T1000 (cell line): ENCODE measurements around the gene WWC2.
"Not testable (repeated sequence)": the region's sequence is repeated elsewhere in the genome, so short reads cannot be mapped to it uniquely, and the experiment has no call there.

Experiments used
- DNase-seq: peaks from one replicate; lab custom pipeline; 2025; ENCODE audit warnings: mixed read lengths; lab: John Stamatoyannopoulos, UW

The WWC2 gene

DNA sequence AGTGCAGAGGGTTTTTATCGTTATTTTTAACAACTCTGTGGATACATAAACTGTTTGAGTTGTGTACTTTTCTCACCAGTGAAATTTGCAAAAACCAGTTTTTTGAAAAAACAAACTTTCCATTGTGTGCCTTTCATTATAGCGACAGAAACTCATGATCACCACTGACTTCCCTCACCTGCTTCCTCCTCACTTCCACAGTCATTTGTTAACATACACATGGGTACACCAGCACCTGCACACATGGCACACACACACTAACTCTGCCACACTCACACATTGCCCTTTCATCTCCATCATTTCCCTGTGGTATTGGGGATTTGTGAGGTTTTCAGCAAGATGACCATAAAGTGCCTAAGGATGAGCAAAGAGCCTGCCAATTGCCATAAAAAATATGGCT lies 200.4 kb downstream of the WWC2 start:
- no peak for DNase-seq

DNA sequence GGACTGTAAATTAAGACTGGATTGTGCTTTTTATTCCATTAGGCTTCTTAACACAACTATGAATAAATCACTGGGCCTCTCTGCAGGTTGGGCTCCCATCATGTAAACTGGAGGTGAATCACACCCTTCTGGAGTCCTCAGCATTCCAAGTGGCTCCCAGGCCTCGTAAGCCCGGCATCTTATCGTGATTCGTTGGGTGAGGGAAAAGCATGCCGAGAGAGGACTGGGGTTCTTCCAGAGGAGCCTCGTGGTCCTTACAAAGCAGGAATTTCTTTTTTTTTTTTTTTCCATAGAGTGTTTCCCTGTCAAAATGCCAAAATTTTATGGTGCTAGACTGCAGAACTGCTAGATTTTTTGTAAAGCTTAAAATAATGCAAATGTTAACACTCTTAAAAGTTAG lies 201.0 kb downstream of the WWC2 start:
- DNase-seq = no peak

DNA sequence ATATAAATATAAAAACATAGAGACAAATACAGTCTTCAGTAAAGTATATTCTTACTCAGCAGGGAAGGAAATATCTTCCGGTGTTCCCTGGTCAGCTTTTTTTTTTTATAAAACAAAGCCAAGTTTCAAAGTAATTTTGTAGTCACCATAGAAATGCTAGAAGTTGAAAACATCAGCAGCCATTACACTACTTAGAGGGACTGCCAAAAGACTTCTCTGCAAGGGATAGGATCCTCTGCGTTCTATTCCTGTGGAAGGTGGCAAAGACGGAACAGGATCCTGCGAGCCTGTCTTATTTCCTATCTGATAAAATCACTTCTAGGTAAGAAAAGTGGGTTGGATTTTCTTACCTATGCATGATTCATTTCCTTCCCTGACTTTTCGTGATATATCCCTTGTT lies 201.6 kb downstream of the WWC2 start:
- DNase-seq = no peak

DNA sequence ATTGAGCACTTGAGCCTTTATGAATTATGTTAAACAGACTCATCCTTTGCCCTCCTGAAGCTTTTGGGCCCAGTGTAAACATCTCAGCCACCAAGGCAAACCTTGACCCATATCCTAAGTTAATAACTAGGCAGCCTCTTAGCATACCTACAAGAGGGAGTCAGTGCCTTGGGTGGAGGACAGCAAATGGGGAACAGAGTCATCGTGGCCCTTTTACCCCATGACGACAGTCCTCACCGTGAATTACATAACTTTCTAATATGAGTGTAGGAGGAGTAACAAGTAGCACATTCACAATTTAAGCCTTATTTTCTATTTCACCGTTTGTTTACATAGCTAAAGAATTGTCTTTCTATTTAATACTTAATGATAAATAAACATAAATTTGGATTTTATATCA lies 204.2 kb downstream of the WWC2 start:
- no peak for DNase-seq

DNA sequence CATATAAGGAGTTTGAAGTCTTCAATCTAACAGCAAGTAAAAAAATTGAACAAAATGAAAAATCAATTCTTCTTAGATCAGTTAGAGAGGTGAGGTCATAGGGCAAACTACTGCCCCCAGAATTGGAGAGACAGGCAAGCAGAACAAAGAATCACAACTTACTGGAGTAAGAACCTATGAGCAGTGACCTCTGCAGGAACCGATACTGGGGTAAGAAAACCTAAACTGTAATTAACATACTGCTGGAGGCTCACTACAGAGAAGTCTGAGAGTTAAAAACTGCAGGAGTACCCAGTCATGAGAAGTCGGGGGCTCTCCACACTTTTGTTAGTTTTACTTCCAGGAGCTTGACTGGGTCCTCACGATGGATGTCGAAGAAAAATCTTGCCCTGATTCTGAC lies 205.0 kb downstream of the WWC2 start:
- DNase-seq = no peak

DNA sequence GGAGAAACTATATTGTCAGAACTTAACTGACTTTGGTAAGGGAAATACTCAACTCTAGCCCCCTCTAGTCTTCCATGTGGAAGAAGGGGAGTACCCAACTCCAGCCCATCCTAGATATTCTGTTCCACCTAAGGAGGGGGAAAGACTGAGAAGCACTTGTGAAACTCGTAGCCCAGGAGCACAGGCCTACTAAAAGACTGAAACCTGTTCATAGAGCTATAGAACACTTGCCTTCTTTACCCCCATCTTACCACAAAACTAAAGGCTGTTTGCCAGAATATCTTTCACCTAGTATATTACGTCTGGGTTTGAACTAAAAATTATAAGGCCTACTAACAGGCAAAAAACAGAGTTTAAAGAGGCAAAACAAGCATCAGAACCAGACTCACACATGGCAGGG lies 205.5 kb downstream of the WWC2 start:
- no peak for DNase-seq

DNA sequence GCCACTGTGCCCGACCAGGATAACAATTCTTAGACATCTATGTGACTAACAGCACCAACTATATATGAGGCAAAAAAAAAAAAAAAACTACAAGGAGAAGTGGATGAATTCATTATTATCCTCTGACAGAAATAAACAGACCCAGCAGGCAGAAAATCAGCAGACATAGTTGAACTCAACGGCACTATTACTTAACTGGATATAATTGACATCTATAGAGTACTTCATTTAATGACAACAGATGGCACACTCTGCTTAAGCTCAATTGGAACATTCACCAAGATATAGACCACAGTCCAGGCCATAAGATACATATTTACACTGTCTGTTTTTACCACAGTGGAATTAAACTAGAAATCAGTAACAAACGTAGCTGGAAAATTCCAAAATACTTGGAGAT lies 207.8 kb downstream of the WWC2 start:
- DNase-seq = no peak

DNA sequence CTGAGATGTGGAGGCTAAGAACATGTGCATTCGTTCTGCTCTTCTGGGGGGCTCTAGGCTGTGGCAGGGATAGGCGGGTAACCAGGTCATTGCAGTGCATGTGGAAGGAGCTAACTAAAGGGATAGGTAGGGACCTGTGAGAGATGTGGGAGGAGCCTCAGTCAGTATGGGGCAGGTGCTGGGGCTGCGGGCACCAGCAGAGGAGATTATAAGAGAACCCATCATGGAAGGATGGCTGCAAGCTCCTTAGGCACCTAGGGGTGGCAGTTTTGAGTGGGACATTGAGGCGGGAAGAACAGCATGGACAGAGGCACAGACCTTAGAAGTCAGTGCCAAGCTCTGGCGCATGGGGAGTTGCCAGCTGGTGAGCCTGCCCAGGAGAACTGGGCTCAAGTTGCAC lies 213.8 kb downstream of the WWC2 start:
- DNase-seq = no peak

DNA sequence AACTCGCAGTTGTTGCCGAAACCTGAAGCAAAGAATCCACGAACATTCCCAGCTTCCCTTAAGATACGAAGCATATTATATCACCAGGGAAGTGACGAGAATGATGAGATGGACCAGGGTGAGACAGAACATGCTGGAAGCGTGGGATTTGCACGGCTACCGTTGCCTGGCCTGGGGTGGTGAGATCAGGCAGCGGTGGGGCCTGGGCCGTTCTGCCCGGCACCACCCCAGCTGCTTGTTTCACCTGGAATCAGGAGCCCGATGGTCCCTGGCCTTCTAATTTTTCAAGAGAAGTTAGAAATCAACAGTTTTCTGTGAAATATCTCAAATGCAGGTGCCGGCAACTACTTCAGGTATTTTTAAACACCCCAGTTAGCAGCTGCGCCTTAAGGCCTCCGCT lies 215.3 kb downstream of the WWC2 start:
- DNase-seq = no peak

DNA sequence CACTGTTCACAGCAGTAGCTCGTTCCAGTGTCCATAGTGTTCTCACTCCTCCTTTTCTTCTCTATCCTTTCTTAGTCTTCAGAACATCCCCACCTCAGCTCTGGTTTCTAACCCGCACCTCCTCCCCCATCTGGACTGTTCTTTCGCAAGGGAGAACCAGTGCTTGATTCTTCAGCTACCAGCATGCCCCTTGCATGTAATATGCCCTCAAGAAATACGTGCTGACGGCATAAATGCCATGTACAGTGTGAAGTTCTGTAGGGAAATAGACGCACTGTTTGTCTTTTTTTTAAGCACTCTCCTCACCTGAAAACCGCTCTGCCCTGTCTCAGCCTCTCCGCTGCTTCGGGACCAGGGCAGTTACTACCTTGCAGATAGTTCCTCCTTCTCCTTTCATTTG lies 215.7 kb downstream of the WWC2 start:
- DNase-seq = no peak

DNA sequence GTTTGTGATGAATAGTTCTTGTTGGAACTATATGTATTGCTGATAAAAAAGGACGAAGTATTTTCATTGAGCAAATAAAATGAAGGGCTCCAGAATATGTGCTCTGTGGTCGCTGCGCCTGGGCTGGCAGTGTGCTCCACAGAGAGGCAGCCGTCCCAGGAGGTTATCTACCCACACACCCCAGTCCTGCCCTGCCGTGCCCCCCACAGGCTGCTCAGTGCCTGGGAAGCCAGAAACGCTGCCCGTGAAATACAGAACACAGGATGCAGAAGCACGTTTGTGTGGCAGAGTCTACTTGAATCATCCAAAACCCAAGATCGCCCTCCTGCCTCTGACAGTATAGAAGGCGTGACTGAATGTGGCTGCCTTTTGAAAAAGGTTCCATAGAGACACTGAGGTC lies 219.6 kb downstream of the WWC2 start:
- no peak for DNase-seq

DNA sequence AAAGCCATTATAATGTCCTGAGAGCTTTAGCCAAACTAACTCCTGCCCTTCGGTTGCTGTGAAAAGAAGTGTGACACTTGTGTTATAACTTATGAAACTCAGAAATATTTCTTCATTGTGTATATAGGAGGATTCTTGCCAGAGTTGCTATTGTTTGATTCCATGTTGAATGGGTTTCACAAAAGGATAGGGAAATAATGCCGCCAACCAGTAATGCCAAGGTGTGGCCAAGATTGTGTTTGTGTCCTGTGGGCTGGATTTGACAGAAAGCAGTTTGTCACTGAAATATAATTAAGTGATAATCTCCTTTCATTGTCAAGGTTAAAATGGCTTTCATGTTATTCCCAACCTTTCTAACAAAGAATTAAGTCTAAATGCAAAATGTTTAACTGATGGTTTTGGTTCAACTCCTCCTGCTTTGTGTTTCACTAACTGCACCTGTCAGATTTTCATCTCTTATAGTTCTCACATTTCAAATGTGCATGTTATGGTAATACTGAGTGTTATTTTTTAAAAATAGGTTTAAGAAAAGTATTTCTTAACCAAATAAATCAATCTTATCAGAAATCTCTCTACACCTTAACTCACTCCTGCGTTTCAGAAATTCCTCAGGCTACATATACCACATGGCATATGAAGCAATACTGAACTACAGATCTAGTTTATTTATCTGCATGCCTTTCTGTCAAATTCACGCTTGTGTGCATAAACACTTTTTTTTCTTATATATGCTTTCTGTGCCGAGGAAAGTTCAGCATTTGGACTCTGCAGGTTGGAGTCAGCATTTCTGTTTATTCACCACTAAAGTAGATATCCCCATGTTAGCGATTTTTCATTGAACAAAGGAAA lies 221.4 kb downstream of the WWC2 start, which contains the start of gene CLDN22:
Gene CLDN22 (minus strand): TSS at position 66 of the 849 bp plus-strand sequence. CDS start 58 bp downstream, at position 8.
- DNase-seq = no peak

DNA sequence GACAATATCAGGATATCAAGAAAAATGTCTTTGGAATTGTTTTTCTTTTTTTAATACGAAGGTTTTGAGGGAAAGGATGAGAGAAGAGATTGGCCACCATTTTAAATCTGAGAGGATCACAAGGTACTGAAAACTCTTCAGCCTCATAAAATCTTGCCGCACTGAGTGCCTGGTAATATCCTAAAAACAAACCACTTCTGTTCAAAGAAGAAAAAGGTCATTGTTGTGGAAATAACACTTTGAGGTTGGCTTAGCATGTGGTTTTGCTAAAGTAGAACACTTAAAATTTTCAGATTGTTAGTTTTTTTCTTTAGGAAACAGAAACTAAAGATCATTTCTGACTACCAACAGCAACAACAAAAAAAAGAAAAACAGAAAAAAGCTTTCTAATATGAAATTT lies 222.0 kb downstream of the WWC2 start:
- no peak for DNase-seq

DNA sequence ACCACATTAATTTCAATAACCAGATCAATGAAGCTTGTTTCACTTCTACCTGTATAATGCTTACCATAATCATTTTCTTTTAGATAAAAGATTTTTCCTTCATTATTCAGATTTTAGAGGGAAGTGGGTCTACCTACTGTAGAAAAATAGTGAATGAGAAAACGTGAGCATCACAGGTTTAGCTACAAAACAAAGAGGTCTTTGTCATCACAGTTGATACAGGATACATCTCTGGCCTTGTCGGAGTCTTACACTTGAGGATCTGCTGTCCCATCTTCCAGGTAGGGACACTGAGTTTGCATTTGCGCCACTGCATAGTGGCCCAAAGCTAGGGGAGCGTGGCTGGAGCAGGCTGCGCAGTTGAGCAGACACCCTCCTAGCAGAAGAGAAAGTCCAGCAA lies 222.5 kb downstream of the WWC2 start:
- DNase-seq = no peak

DNA sequence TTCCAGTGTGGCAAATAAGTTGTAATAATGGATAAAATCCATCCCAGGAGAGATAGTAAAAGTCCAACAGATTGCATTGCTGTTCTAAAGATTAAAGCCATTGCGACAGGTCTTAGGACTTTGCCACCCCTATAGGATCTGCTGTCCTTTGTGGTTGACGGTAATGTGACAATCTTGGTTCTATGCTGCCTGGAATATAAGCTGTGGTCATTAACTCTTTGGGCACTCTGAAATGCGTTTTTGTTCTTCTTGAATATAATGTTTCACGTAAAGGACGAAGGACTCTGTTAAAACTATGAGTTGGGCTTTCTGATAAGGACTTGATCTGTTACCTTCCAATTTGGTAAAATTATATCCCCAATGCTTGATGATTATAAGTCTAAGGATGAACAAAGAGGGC lies 223.3 kb downstream of the WWC2 start, which contains the start of gene CLDN24:
Gene CLDN24 (minus strand): TSS at position 101 of the 400 bp plus-strand sequence. CDS start 0 bp downstream, at position 101.
- DNase-seq = no peak

DNA sequence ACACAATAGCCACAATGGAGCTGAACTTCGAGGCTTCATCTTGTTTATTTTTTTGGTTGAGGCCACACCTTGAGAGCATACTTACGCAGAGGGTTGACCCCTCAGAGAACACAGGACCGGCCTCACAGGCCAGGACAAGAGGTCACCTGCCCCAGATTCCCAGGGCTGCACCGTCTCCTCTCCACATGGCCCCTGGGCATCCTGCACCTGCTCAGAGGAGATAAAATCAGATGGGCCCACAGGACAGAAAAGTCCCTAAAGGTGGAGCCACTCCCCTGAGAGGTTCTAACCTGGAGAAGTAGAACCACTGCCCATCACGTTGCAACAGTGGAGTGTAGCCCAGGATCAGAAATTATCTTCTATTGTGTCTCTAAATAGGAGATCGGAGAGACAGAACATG lies 224.2 kb downstream of the WWC2 start:
- no peak for DNase-seq

DNA sequence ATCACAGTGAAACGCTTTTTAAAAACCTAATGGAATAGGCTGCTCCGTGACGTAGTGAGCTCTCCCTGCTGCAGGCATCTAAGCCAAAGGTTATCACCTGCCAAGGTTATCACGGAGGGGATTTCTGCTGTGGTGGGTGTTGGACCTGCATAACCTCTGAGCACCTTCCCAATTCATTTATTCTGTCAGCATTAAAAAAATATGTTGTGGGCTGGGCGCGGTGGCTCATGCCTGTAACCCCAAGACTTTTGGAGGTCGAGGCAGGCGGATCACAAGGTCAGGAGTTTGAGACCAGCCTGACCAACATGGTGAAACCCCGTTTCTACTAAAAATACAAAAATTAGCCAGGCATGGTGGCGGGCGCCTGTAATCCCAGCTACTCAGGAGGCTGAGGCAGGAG lies 225.0 kb downstream of the WWC2 start:
- not testable (repeated sequence) for DNase-seq

DNA sequence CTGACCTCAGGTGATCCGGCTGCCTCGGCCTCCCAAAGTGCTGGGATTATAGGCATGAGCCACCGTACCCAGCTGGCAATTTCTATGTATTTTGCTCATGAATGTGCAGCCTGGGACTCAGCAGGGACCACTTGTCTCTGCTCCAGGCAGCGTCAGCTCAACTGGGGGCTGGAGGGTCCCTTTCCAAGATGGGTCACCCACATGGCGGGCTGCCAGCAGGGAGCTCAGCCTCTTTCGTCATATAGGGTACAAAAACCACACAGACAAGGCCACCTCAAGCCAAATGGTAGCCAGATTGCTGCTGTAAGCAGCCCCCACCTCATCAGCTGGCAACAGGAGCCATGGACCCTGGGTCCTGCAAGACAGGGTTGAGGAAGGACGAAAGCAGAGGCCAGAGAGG lies 225.6 kb downstream of the WWC2 start:
- no peak for DNase-seq

DNA sequence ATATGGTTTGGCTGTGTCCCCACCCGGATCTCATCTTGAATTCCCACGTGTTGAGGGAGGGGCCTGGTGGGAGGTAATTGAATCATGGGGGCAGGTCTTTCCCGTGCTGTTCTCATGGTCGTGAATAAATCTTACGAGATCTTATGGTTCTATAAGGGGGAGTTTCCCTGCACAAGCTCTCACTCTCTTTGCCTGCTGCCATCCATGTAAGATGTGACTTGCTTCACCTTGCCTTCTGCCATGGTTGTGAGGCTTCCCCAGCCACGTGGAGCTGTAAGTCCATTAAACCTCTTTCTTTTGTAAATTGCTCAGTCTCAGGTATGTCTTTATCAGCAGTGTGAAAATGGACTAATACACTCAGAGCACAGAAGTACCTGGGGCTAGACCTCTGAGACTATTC lies 227.3 kb downstream of the WWC2 start:
- DNase-seq = not testable (repeated sequence)

DNA sequence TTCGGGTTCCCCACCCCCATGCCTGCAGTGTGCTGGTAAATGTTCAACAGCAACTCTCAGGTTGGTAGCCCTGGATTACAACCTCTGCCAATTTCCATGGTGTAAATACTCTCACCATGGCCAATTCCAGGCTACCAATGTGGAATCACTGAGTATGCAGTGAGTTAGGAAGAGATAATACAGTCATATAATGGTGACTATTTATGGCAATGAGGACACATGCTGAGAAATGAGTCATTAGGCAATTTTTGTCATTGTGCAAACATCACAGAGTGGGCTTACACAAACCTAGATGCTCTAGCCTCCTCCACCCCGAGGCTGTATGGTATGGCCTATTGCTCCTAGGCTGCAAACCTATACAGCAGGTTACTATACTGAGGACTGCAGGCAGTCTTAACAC lies 227.8 kb downstream of the WWC2 start:
- no peak for DNase-seq

DNA sequence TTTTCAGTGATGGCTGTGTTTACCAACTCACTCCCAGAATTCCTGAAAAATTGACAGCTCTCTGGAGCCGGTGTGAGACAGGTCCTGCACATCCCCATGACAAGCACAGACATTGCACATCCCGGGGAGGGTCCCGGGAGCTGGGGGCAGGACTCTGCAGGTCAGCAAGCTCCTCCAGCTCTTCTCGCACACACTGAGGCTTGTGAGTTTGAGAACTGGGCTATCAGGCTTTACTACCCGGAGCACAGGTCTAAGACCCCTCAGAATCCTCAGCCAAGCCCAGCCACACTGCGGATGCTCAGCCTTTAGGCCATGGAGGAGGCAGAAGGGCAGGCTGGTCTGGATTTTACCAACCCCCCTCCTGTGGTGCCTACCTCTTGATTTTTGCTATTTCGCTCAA lies 228.8 kb downstream of the WWC2 start:
- no peak for DNase-seq

DNA sequence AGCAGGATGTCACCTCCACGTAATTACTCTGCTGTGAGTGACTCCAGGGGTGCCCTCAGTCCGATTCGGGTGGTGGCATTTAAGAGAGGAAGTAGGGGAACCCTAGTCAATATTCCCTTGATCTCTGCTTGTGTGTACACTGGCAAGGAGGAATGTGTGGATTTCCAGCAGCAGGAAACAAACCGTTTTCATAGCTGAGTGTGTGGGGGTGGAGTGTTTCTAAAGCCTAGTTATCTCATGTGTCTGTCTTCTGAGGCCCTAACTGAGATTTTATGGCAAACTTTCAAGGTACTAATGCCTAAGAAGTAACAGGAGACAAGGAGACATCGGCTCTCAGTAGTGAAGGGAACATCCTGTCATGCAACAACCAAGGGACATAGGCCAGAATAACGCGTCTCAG lies 229.8 kb downstream of the WWC2 start:
- DNase-seq = no peak

DNA sequence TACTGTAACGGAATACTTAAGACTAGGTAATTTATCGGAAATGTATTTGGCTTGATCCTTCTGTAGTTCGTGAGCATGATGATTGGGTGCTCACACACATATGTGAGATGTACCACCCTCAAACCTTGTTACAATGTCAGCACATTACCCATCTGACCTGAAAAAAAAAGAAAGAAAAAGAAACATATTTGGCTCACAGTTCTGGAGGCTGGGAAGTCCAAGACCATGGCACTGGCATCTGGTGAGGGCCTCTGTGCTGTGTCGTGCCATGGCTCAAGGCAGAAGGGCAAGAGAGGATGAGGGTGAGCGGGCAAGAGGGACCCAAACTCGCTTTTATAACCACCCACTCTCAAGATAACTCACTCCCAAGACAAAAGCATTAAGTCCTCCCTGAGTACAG lies 230.2 kb downstream of the WWC2 start:
- no peak for DNase-seq
